Left kidney (tissue), 8 donors: ENCODE data around the gene IGF1R. TPM values are rescaled to one million over a fixed set of nuclear protein-coding genes. Genes with fewer than 3 reads are reported as not detected.
A peak's percentile ranks its signal among the peaks of the same experiment; 100 is the strongest.
"Not testable (repeated sequence)": the region's sequence is repeated elsewhere in the genome, so short reads cannot be mapped to it uniquely, and the experiment has no call there.

Experiments used
- DNase-seq: peaks from one replicate; pipeline ENCODE4 v3.0.0-alpha.2; 2013
- long read RNA-seq, 8 donors: transcript quantifications; one replicate each; lab custom pipeline, GENCODE V29; 2026
- polyA plus RNA-seq: library from polyadenylated mRNA; unstranded; fragments of 120-200 nt; gene quantifications from one replicate; pipeline ENCODE4 v1.2.1, GENCODE V29; 2013; ENCODE audit not compliant: insufficient read length

IGF1R gene
- polyA plus RNA-seq, result 63.9 TPM
- long read RNA-seq, donor 1, full-length matches to known transcripts, result 1 of 6 reads
- long read RNA-seq, donor 1, partial matches to known transcripts, result 5 of 6 reads
- long read RNA-seq, donor 1, other reads (novel, unspliced or antisense), result 0 of 6 reads
- long read RNA-seq, donor 2, full-length matches to known transcripts, result 2 of 2 reads
- long read RNA-seq, donor 2, partial matches to known transcripts, result 0 of 2 reads
- long read RNA-seq, donor 2, other reads (novel, unspliced or antisense), result 0 of 2 reads
- long read RNA-seq, donor 3, partial matches to known transcripts, result 0 of 2 reads
- long read RNA-seq, donor 3, other reads (novel, unspliced or antisense), result 0 of 2 reads
- long read RNA-seq, donor 4, result 0 reads
- long read RNA-seq, donor 5, full-length matches to known transcripts, result 3 of 46 reads
- long read RNA-seq, donor 5, partial matches to known transcripts, result 43 of 46 reads
- long read RNA-seq, donor 5, other reads (novel, unspliced or antisense), result 0 of 46 reads
- long read RNA-seq, donor 6, full-length matches to known transcripts, result 3 of 3 reads
- long read RNA-seq, donor 6, partial matches to known transcripts, result 0 of 3 reads
- long read RNA-seq, donor 6, other reads (novel, unspliced or antisense), result 0 of 3 reads
- long read RNA-seq, donor 7, full-length matches to known transcripts, result 1 of 6 reads
- long read RNA-seq, donor 7, partial matches to known transcripts, result 5 of 6 reads
- long read RNA-seq, donor 7, other reads (novel, unspliced or antisense), result 0 of 6 reads
- long read RNA-seq, donor 8, result 0 reads

GRCh38 chr15:98647774-98648653 is at the start of gene IGF1R:
Gene IGF1R, plus strand, starts transcription at chr15:98648539. Its CDS starts 1,043 bp downstream, at chr15:98649582.
- DNase-seq, result peak; percentile 88

GRCh38 chr15:98599909-98600691 is 48.2 kb upstream of the IGF1R start:
- DNase-seq, result peak; percentile 65

- DNase-seq, result no peak
These were observed 43.4 kb upstream of the IGF1R start for GRCh38 chr15:98604983-98605382.

- DNase-seq, result peak; percentile 42
These were observed 39.0 kb upstream of the IGF1R start for GRCh38 chr15:98609144-98609852.

- DNase-seq, result no peak
These were observed 37.3 kb upstream of the IGF1R start for GRCh38 chr15:98610991-98611390.

- no peak for DNase-seq
These were observed 36.5 kb upstream of the IGF1R start for GRCh38 chr15:98611808-98612207.

GRCh38 chr15:98612490-98613110 is 35.7 kb upstream of the IGF1R start:
- DNase-seq, result no peak

GRCh38 chr15:98614681-98615080 is 33.7 kb upstream of the IGF1R start:
- DNase-seq, result no peak

- DNase-seq, result no peak
These were observed 31.9 kb upstream of the IGF1R start for GRCh38 chr15:98616397-98616796.

- no peak for DNase-seq
These were observed 30.9 kb upstream of the IGF1R start for GRCh38 chr15:98617328-98617980.

GRCh38 chr15:98618576-98618975 is 29.8 kb upstream of the IGF1R start:
- DNase-seq, result not testable (repeated sequence)

GRCh38 chr15:98620020-98620419 is 28.3 kb upstream of the IGF1R start:
- no peak for DNase-seq

GRCh38 chr15:98621021-98621420 is 27.3 kb upstream of the IGF1R start:
- no peak for DNase-seq

GRCh38 chr15:98625614-98626013 is 22.7 kb upstream of the IGF1R start:
- DNase-seq, result no peak

- DNase-seq, result no peak
These were observed 22.2 kb upstream of the IGF1R start for GRCh38 chr15:98626153-98626552.

GRCh38 chr15:98628216-98628615 is 20.1 kb upstream of the IGF1R start:
- DNase-seq, result no peak

GRCh38 chr15:98635848-98636247 is 12.5 kb upstream of the IGF1R start:
- no peak for DNase-seq

- DNase-seq, result no peak
These were observed 5.2 kb upstream of the IGF1R start for GRCh38 chr15:98643115-98643514.

- DNase-seq, result no peak
These were observed 1.8 kb upstream of the IGF1R start for GRCh38 chr15:98646546-98647025.
